ENCODE measurements around the gene FOXP1.
"Not testable (repeated sequence)": the region's sequence is repeated elsewhere in the genome, so short reads cannot be mapped to it uniquely, and the experiment has no call there.

FOXP1 gene

DNA sequence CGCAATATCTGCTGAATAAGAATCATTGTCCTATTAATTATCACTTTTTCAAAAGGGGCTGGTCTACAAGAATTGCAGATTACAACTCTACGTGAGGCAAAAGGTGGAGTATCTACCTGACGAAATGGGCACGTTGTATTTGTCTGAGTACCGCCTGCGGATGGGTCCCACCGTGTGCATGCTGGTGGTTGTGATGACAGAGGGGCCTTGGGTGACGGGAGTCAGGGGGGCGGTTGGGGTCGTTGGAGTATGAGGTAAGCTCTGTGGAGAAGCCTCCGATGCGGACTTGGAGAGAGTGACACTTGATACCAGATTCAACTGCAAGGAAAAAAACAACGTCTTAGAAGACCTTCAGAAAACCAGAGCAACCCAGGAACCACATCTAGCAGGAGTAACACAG is 605.8 kb downstream of the FOXP1 start:
- DNase-seq (ENCODE audit: low read depth in 2 of 2): no peak
- TF ChIP-seq, protein P1, sequence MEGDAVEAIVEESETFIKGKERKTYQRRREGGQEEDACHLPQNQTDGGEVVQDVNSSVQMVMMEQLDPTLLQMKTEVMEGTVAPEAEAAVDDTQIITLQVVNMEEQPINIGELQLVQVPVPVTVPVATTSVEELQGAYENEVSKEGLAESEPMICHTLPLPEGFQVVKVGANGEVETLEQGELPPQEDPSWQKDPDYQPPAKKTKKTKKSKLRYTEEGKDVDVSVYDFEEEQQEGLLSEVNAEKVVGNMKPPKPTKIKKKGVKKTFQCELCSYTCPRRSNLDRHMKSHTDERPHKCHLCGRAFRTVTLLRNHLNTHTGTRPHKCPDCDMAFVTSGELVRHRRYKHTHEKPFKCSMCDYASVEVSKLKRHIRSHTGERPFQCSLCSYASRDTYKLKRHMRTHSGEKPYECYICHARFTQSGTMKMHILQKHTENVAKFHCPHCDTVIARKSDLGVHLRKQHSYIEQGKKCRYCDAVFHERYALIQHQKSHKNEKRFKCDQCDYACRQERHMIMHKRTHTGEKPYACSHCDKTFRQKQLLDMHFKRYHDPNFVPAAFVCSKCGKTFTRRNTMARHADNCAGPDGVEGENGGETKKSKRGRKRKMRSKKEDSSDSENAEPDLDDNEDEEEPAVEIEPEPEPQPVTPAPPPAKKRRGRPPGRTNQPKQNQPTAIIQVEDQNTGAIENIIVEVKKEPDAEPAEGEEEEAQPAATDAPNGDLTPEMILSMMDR (IDR thresholded peaks at IDR 0.05; ENCODE audit: low read depth, low read length): no peak
- no peak overlapping the region for H3K4me3 ChIP-seq (replicated peaks in 1 of 2; ENCODE audit: low read depth in 2 of 2, low read length in 2 of 2)

DNA sequence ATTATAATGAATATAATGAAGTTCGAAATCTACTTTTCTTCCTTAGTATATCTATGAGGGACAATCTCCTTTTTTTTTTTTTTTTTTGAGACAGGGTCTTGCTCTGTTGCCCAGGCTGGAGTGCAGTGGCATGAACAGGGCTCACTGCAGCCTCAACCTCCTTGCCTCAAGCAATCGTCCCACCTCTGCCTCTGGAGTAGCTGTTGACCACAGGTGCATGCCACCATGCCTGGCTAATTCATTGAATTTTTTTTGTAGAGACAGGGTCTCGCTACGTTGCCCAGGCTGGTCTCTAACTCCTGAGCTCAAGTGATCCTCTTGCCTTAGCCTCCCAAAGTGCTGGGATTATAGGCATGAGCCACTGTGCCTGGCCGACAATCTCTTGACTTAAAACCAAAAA is 607.5 kb downstream of the FOXP1 start:
- DNase-seq (ENCODE audit: low read depth in 2 of 2); H3K4me3 ChIP-seq (replicated peaks in 1 of 2; ENCODE audit: low read depth in 2 of 2, low read length in 2 of 2): not testable (repeated sequence)

DNA sequence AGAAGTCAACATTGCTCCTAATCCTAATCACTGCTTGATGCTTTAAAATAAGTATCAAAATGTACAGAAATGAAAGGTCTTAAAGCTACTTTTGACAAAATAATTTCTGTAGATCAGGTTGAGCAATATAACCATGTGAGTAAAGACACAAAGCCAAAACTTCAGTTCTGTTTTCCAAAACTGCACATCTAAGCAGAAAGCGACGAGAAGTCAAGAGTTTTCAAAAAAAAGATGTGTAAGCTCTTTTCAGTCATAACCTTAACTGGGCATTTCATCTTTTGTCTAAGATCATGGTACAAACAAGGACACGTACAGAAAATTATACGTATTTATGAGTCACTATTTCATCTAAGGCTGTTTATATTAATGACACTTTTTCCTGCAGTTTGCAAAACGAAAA is 608.8 kb downstream of the FOXP1 start:
- TF ChIP-seq, protein P1 (IDR thresholded peaks at IDR 0.05; ENCODE audit: low read depth, low read length): no peak
- peak in 1 of 2 donors; percentile 10 for DNase-seq (ENCODE audit: low read depth in 2 of 2)
- H3K4me3 ChIP-seq (replicated peaks in 1 of 2; ENCODE audit: low read depth in 2 of 2, low read length in 2 of 2): no peak overlapping the region

DNA sequence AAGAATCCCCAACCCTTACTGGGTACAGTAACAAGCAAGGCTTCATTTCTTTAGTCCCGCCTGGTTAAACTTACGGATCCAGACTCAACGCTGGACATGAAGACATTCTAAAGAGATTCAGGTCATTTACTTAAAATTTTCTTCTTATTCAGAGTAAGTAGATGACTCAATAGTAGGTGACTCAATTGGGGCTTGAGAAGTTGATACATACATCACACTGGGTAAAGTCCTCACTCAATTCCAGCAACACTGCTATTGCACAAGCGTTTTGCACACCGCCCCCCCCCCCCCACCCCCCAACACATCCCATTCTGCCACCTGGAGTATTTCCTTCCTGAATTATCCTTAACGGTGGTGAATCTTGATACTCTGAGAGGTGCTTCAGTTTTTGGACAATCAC is 610.0 kb downstream of the FOXP1 start:
- TF ChIP-seq, protein P1 (IDR thresholded peaks at IDR 0.05; ENCODE audit: low read depth, low read length): no peak
- no peak overlapping the region for H3K4me3 ChIP-seq (replicated peaks in 1 of 2; ENCODE audit: low read depth in 2 of 2, low read length in 2 of 2)
- DNase-seq (ENCODE audit: low read depth in 2 of 2): peak; percentile 40 to 86

DNA sequence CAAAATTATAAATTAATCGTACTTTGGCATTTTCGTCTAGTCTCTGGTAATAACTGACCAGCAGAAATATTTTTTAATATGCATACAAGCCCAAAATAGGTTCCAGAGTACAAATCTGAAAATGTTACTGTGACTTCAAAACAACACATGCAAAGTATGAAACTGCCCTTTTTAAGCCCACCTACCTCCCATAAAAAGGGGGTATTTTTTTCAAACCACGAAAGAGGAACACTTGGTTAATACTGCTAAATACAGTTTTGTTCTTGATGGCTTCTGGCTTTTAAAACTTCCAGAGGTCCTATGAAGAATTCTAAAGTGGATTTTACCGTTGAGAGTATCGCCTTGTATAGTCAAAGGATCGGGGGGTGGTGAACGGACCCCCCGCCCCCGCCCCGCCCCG is 610.7 kb downstream of the FOXP1 start:
- no peak for DNase-seq (ENCODE audit: low read depth in 2 of 2)
- no peak overlapping the region for H3K4me3 ChIP-seq (replicated peaks in 1 of 2; ENCODE audit: low read depth in 2 of 2, low read length in 2 of 2)
- TF ChIP-seq, protein P1 (IDR thresholded peaks at IDR 0.05; ENCODE audit: low read depth, low read length): no peak

DNA sequence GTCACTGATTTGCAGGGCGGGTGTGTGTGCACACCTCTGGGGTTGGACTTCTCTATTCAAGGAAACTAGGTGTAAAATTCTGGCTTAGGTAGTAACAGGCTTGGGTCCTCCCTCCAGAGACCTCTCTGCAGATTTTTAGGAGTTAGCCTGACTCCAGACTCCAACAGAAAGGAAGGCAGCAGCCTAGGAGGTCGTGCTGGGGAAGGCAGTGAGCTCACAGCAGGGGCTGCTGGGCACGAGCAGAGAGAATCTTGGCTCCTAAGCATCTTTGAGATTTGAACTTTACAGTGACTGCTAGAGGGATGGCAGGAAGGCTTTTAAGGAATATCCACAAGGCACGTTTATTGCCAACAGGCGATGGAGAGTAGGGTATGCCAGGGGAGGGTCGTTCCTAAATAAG is 612.6 kb downstream of the FOXP1 start:
- TF ChIP-seq, protein P1 (IDR thresholded peaks at IDR 0.05; ENCODE audit: low read depth, low read length): no peak
- no peak for DNase-seq (ENCODE audit: low read depth in 2 of 2)
- H3K4me3 ChIP-seq (replicated peaks in 1 of 2; ENCODE audit: low read depth in 2 of 2, low read length in 2 of 2): no peak overlapping the region

DNA sequence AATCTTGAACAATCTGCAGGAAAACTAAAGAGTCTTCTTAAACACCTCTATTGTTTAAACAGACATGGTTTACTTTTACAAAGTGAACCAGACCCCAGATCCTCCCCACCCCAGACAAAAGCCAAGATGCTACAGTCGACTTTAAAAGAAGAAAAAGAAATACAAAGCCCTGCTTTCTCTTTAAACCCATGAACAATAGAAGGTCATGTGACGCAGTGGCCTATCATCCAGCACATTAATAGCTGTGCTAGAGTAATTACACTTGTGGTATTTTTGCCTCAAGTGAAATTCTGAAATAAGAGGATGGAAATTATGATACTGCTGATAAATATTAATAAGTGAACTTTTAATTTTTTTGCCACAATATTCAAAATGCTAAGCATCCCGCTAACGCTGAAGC is 613.4 kb downstream of the FOXP1 start:
- no peak for DNase-seq (ENCODE audit: low read depth in 2 of 2)
- H3K4me3 ChIP-seq (replicated peaks in 1 of 2; ENCODE audit: low read depth in 2 of 2, low read length in 2 of 2): no peak overlapping the region
- TF ChIP-seq, protein P1 (IDR thresholded peaks at IDR 0.05; ENCODE audit: low read depth, low read length): no peak

All from cardiac fibroblast (primary cell).